T47D (cell line): ENCODE data around the gene TMEM69.
A peak's percentile ranks its signal among the peaks of the same experiment; 100 is the strongest.
"Not testable (repeated sequence)": the region's sequence is repeated elsewhere in the genome, so short reads cannot be mapped to it uniquely, and the experiment has no call there.

Experiments
- DNase-seq, 2 experiments: peaks; one replicate each; pipeline versions ENCODE4 v3.0.0 to v3.0.0-alpha.2; 2011 to 2012; ENCODE audit warnings: low read depth in 1 of 2, low spot score in 1 of 2
- JUND ChIP-seq: IDR thresholded peaks from 2 replicates; pipeline ENCODE4 v1.6.1; 2012; ENCODE audit warnings: low read depth
- in situ Hi-C: cut with HindIII; loops from 2 replicates; pipeline ENCODE4 v1.10.0; 2016; ENCODE audit warnings: low sequenced_read_pairs, low pct_unique_long_range_greater_than_20kb

The TMEM69 gene

GRCh38 chr1:45723248-45723930, 35.4 kb downstream of the TMEM69 start:
- in situ Hi-C loops, result no loop called here
- no peak for TF ChIP-seq JUND
- DNase-seq, result no peak

- DNase-seq, in situ Hi-C loops: not testable (repeated sequence)
Measured at GRCh38 chr1:45726007-45726406, 38.0 kb downstream of the TMEM69 start.

- DNase-seq, result peak in 1 of 2 experiments; percentile 36
- TF ChIP-seq JUND, result no peak
- in situ Hi-C loops, result no loop called here
Measured at GRCh38 chr1:45730075-45730779, 42.2 kb downstream of the TMEM69 start.

- TF ChIP-seq JUND, result no peak
- DNase-seq, result no peak
- in situ Hi-C loops, result no loop called here
Measured at GRCh38 chr1:45730780-45731319, 42.9 kb downstream of the TMEM69 start.

GRCh38 chr1:45739137-45739536, 51.2 kb downstream of the TMEM69 start:
- DNase-seq, result no peak
- TF ChIP-seq JUND, result no peak
- in situ Hi-C loops, result no loop called here

GRCh38 chr1:45739641-45740156, 51.7 kb downstream of the TMEM69 start:
- in situ Hi-C loops, DNase-seq: not testable (repeated sequence)
